B cell (primary cell): ENCODE results near the gene BEND5.

Experiments used
- CTCF ChIP-seq: fragments of 200-600 bp; IDR thresholded peaks from one replicate; pipeline ENCODE4 v1.8.0; 2022; ENCODE audit warnings: antibody characterized with exemption, mild to moderate bottlenecking
- EZH2 ChIP-seq: IDR thresholded peaks from 2 replicates; pipeline ENCODE4 v1.6.1; 2012; ENCODE audit warnings: borderline replicate concordance, low read depth, mild to moderate bottlenecking, moderate library complexity, low read length; ENCODE audit not compliant: insufficient read depth, poor library complexity, severe bottlenecking

- TF ChIP-seq CTCF (no peak), EZH2 (no peak)
Observed at GRCh38 chr1:48739091-48739490, 37.6 kb downstream of the BEND5 start.
